SU-DHL-6 (cell line): ENCODE results near the gene ACE.

Experiments used
- EZH2phosphoT487 ChIP-seq: fragments of 200-600 bp; sonication (generic), shearing (Covaris generic); conservative IDR thresholded peaks from 2 replicates; pipeline ENCODE4 v1.6.1; 2018; ENCODE audit warnings: mild to moderate bottlenecking, antibody characterized with exemption, low read length, moderate library complexity, mixed read lengths
- TF ChIP-seq, protein P1 (sequence below): fragments of 200-600 bp; sonication (generic); IDR thresholded peaks from one replicate; pipeline ENCODE4 v1.5.1; 2017; ENCODE audit warnings: antibody characterized with exemption, mild to moderate bottlenecking, low read length, moderate library complexity; ENCODE audit not compliant: insufficient read depth, poor library complexity, severe bottlenecking

- TF ChIP-seq, protein P1, sequence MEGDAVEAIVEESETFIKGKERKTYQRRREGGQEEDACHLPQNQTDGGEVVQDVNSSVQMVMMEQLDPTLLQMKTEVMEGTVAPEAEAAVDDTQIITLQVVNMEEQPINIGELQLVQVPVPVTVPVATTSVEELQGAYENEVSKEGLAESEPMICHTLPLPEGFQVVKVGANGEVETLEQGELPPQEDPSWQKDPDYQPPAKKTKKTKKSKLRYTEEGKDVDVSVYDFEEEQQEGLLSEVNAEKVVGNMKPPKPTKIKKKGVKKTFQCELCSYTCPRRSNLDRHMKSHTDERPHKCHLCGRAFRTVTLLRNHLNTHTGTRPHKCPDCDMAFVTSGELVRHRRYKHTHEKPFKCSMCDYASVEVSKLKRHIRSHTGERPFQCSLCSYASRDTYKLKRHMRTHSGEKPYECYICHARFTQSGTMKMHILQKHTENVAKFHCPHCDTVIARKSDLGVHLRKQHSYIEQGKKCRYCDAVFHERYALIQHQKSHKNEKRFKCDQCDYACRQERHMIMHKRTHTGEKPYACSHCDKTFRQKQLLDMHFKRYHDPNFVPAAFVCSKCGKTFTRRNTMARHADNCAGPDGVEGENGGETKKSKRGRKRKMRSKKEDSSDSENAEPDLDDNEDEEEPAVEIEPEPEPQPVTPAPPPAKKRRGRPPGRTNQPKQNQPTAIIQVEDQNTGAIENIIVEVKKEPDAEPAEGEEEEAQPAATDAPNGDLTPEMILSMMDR, result no peak
- TF ChIP-seq EZH2phosphoT487, result no peak
Observed at GRCh38 chr17:63441654-63442053, 35.2 kb upstream of the ACE start.
